ENCODE results near the gene RAPH1. TPM values are rescaled to one million over a fixed set of nuclear protein-coding genes. Genes with fewer than 3 reads are reported as not detected.
"Not testable (repeated sequence)": the region's sequence is repeated elsewhere in the genome, so short reads cannot be mapped to it uniquely, and the experiment has no call there.

The RAPH1 gene
- total RNA-seq, 1 experiment from 2014 or later = 114 TPM

DNA sequence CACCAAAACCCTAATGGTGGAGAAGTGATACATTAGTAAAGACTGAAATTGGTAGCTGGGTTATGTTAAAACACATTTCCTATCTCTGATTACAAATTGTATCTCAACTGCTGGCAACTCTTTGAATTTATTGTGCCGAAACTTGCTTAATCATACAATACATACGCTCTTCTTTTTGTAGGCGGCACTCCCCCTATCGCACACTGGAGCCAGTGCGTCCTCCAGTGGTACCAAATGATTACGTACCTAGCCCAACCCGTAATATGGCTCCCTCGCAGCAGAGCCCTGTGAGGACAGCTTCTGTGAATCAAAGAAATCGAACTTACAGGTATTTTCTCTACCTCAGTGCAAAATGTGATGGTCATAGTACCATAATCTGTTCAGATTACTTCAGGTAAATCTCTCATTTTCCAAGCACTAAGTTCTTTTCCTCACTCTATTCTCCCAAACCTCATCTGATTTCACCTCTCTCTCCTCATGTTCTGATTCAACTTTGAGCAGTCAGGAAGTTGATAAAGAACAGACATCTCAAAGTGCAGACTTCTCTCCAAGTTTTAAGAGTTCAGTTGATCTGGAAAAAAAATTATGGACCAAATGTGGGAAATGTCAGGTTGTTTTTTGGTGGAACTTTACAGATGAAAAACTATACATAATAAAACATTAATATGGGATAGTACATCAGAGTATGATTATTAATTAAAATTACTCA, 140.4 kb downstream of the RAPH1 start:
- CTCF ChIA-PET = no interaction called here
- H3K9me3 ChIP-seq = no peaks in the 10 kb centered on the region
- no peaks in the 10 kb centered on the region for H3K27me3 ChIP-seq (replicated peaks; ENCODE audit: control insufficient read depth, insufficient read depth, low read length)
- BruUV-seq (replicated peaks) = no TSS peak
- Mint-ChIP-seq H3K36me3 (ENCODE audit: insufficient read depth, unreplicated experiment) (peaks cover 5% of the 10 kb centered on the region), H3K4me3 (ENCODE audit: unreplicated experiment) (no peak overlapping the region), H3K27ac (ENCODE audit: unreplicated experiment) (no peak overlapping the region), H3K27me3 (ENCODE audit: insufficient read depth, unreplicated experiment) (no peaks in the 10 kb centered on the region), H3K9me3 (ENCODE audit: unreplicated experiment) (no peaks in the 10 kb centered on the region), H3K4me1 (ENCODE audit: low read depth, unreplicated experiment) (peaks cover 6% of the 10 kb centered on the region)
- intact Hi-C loops (cut with micrococcal nuclease; ENCODE audit: unreplicated experiment) = no loop called here
- POLR2A ChIA-PET = no interaction called here
- no peaks in the 10 kb centered on the region; the same call in 1 of the 2 replicates for H3K36me3 ChIP-seq (ENCODE audit: control insufficient read depth, insufficient read depth, low read length)
- peak in 1 of 2 experiments; percentile 22 for DNase-seq
- TF ChIP-seq, protein P1, sequence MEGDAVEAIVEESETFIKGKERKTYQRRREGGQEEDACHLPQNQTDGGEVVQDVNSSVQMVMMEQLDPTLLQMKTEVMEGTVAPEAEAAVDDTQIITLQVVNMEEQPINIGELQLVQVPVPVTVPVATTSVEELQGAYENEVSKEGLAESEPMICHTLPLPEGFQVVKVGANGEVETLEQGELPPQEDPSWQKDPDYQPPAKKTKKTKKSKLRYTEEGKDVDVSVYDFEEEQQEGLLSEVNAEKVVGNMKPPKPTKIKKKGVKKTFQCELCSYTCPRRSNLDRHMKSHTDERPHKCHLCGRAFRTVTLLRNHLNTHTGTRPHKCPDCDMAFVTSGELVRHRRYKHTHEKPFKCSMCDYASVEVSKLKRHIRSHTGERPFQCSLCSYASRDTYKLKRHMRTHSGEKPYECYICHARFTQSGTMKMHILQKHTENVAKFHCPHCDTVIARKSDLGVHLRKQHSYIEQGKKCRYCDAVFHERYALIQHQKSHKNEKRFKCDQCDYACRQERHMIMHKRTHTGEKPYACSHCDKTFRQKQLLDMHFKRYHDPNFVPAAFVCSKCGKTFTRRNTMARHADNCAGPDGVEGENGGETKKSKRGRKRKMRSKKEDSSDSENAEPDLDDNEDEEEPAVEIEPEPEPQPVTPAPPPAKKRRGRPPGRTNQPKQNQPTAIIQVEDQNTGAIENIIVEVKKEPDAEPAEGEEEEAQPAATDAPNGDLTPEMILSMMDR (IDR thresholded peaks at IDR 0.05; ENCODE audit: insufficient read depth in 1 of 2, low read depth in 1 of 2, low read length in 1 of 2, severe bottlenecking in 1 of 2, unreplicated experiment in 1 of 2) = peak in 1 of 2 experiments; percentile 45
- H3K4me3 ChIP-seq (ENCODE audit: low read depth, low read length) = no peak overlapping the region
- no peaks in the 10 kb centered on the region for H3K4me1 ChIP-seq

DNA sequence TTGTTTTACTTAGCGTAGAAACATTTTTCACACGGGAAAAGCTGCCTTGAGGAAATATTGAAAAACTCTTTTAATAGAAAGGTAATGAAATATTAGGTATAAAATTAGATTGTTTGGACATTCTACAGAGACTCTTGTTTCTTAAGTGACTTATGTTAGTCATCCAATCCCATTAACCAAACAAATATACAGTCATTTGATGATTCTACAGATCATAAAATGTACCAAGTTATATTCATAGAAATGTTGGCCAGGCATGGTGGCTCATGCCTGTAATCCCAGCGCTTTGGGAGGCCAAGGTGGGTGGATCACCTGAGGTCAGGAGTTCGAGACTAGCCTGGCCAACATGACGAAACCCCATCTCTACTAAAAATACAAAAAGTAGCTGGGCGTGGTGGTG, 146.9 kb downstream of the RAPH1 start:
- intact Hi-C loops (cut with micrococcal nuclease; ENCODE audit: unreplicated experiment); H3K36me3 Mint-ChIP-seq (ENCODE audit: insufficient read depth, unreplicated experiment); DNase-seq; H3K4me1 Mint-ChIP-seq (ENCODE audit: low read depth, unreplicated experiment); H3K4me1 ChIP-seq; H3K27ac Mint-ChIP-seq (ENCODE audit: unreplicated experiment); BruUV-seq (replicated peaks); H3K9me3 Mint-ChIP-seq (ENCODE audit: unreplicated experiment); H3K36me3 ChIP-seq (ENCODE audit: control insufficient read depth, insufficient read depth, low read length); POLR2A ChIA-PET; CTCF ChIA-PET; H3K27me3 Mint-ChIP-seq (ENCODE audit: insufficient read depth, unreplicated experiment); H3K4me3 ChIP-seq (ENCODE audit: low read depth, low read length); H3K9me3 ChIP-seq; H3K4me3 Mint-ChIP-seq (ENCODE audit: unreplicated experiment); H3K27me3 ChIP-seq (replicated peaks; ENCODE audit: control insufficient read depth, insufficient read depth, low read length): not testable (repeated sequence)

DNA sequence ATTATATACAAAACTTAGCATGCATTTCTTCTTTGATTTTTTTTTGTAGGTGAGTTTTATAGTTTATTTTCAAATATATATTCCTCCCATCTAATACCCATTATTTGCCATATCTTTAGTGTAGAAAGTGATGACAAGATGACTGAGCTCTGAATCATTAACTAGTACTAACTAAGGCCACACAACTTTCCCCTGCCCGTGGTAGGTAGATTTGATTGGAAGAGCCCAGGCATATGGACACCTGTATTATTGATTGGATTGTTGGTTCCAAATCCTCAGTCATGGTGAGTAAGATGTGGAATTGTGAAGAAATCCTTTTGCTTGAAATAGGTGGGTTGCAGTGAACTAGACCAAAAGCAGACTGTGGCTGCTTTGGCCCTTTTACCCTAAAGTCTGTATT, 152.1 kb downstream of the RAPH1 start:
- no peak overlapping the region for H3K4me3 ChIP-seq (ENCODE audit: low read depth, low read length)
- CTCF ChIA-PET = no interaction called here
- H3K4me1 ChIP-seq = no peaks in the 10 kb centered on the region
- H3K9me3 ChIP-seq = no peaks in the 10 kb centered on the region
- H3K36me3 ChIP-seq (ENCODE audit: control insufficient read depth, insufficient read depth, low read length) = no peaks in the 10 kb centered on the region
- H3K4me3 Mint-ChIP-seq (ENCODE audit: unreplicated experiment) = no peak overlapping the region
- TF ChIP-seq, protein P1 (IDR thresholded peaks at IDR 0.05; ENCODE audit: insufficient read depth in 1 of 2, low read depth in 1 of 2, low read length in 1 of 2, severe bottlenecking in 1 of 2, unreplicated experiment in 1 of 2) = no peak
- POLR2A ChIA-PET = no interaction called here
- no peaks in the 10 kb centered on the region for H3K27me3 Mint-ChIP-seq (ENCODE audit: insufficient read depth, unreplicated experiment)
- BruUV-seq (replicated peaks) = no TSS peak
- H3K9me3 Mint-ChIP-seq (ENCODE audit: unreplicated experiment) = no peaks in the 10 kb centered on the region
- no peaks in the 10 kb centered on the region for H3K4me1 Mint-ChIP-seq (ENCODE audit: low read depth, unreplicated experiment)
- H3K36me3 Mint-ChIP-seq (ENCODE audit: insufficient read depth, unreplicated experiment) = no peaks in the 10 kb centered on the region
- intact Hi-C loops (cut with micrococcal nuclease; ENCODE audit: unreplicated experiment) = no loop called here
- no peaks in the 10 kb centered on the region for H3K27me3 ChIP-seq (replicated peaks; ENCODE audit: control insufficient read depth, insufficient read depth, low read length)
- no peak for DNase-seq
- H3K27ac Mint-ChIP-seq (ENCODE audit: unreplicated experiment) = no peak overlapping the region

All from Caco-2 (cell line).